Measurements from ENCODE around the gene CCDC12. TPM values are rescaled to one million over a fixed set of nuclear protein-coding genes. Genes with fewer than 3 reads are reported as not detected.

CCDC12 gene
- total RNA-seq, 4 donors from 2014 or later: 64.6 to 101 (median 82.5) TPM

DNA sequence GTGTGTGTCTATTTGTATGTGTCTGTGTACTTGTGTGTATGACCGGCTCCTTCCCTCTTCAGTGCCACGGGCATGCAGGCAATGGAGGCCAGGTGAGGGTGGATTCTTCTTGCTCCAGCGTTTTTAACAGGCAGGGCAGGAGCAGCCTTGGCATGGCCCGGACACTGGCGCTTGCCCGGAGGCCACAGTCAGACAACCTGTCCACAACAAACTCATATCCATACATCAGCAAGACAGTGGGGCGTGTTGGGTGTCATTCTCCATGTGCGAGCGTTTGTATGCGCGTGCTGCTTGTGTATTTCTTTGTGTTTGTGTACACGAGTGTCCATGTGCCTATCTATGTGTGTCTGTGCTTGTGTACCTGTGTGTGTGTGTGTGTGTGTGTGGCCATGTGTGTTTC lies 69.3 kb downstream of the CCDC12 start:
- WGBS, 2 donors: 62 to 68% methylated on average over 9 to 12 of the region's 12 CpGs
- no peak for DNase-seq (ENCODE audit: low spot score in 2 of 2)
- no peak overlapping the region for H3K4me3 ChIP-seq (ENCODE audit: low read depth, poor library complexity, severe bottlenecking)
- no peak for TF ChIP-seq POLR2A (IDR thresholded peaks at IDR 0.05)
- TF ChIP-seq, protein P1, sequence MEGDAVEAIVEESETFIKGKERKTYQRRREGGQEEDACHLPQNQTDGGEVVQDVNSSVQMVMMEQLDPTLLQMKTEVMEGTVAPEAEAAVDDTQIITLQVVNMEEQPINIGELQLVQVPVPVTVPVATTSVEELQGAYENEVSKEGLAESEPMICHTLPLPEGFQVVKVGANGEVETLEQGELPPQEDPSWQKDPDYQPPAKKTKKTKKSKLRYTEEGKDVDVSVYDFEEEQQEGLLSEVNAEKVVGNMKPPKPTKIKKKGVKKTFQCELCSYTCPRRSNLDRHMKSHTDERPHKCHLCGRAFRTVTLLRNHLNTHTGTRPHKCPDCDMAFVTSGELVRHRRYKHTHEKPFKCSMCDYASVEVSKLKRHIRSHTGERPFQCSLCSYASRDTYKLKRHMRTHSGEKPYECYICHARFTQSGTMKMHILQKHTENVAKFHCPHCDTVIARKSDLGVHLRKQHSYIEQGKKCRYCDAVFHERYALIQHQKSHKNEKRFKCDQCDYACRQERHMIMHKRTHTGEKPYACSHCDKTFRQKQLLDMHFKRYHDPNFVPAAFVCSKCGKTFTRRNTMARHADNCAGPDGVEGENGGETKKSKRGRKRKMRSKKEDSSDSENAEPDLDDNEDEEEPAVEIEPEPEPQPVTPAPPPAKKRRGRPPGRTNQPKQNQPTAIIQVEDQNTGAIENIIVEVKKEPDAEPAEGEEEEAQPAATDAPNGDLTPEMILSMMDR (IDR thresholded peaks at IDR 0.05): no peak
- intact Hi-C loops (cut with DNase I; ENCODE audit: low total_unique reads): no loop called here

DNA sequence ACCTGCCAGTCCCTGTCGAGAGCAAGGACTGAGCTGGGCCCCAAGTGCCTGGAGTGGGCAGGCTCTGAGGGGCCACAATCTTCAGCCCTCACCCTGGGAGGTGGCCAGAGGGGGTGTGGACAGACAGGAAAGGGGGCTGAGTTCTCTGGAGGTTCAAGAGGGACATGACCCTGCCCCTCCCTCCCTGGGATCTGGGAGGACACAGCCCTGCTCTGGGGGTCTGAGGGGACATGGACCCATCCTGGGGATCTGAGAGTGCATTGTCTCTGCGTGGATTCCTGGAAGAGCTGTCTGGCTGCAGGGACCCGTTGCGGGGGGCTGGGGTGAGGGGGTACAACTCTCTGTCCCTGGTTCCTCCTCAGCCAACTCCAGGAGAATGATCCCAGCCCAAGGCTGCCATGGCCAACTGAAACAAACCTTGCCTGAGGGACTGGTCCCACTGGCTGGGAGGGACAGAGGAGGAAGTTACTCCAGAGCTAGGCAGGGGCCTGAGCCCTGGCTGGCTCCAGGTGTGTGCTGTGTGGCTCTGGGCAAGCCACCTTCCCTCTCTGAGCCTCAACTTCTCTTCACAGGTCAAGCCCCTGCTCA lies 70.0 kb downstream of the CCDC12 start:
- H3K4me3 ChIP-seq (ENCODE audit: low read depth, poor library complexity, severe bottlenecking): no peak overlapping the region

DNA sequence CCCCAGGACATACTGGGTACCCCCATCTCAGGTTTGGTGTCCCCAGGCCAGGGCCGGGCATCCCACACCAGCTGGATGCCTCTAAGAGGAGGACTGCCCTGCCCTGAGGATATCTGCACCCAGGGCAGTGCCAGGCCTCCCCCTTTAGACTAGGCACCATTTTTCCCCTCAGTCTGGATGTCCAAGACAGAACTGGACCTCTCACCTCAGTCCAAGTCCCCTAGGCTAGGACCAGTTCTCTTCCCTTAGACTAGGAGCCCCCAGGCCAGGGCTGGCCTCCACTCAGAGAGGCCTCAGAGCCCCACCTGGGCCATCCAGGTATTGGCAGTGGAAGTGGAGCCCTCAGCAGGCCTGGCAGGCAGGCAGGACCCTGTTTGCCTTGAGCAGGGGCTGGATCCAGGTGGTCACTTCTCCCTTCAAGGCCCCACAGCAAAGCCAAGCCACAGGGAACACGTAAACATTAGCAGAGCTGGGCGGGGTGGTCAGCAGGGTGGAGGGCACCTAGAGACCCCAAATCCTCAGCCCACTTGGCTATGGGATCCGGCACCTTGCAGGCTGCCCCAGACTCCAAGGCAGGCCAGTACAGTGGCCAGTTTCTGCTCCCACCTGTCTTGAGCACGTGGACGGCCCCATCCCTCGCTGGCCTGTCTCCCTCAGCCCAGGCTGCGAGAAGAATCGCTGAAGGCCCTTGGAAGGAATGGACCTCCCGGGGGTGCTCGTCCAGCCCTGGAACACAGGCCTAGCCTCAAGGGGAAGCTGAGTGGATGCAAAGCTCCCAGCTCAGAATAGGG lies 70.7 kb downstream of the CCDC12 start:
- TF ChIP-seq, protein P1 (IDR thresholded peaks at IDR 0.05): no peak
- no peak for TF ChIP-seq POLR2A (IDR thresholded peaks at IDR 0.05)
- intact Hi-C loops (cut with DNase I; ENCODE audit: low total_unique reads): no loop called here
- DNase-seq (ENCODE audit: low spot score in 2 of 2): no peak
- H3K4me3 ChIP-seq (ENCODE audit: low read depth, poor library complexity, severe bottlenecking): no peak overlapping the region
- WGBS, 2 donors: 85 to 86% methylated on average over 11 of the region's 11 CpGs

More for the DNA sequence above, 70.0 kb downstream of the CCDC12 start:
- no peak for DNase-seq (ENCODE audit: low spot score in 2 of 2)
- WGBS, 2 donors: 69 to 83% methylated on average over 3 of the region's 4 CpGs
- TF ChIP-seq POLR2A (IDR thresholded peaks at IDR 0.05): no peak
- TF ChIP-seq, protein P1 (IDR thresholded peaks at IDR 0.05): no peak
- intact Hi-C loops (cut with DNase I; ENCODE audit: low total_unique reads): no loop called here

DNA sequence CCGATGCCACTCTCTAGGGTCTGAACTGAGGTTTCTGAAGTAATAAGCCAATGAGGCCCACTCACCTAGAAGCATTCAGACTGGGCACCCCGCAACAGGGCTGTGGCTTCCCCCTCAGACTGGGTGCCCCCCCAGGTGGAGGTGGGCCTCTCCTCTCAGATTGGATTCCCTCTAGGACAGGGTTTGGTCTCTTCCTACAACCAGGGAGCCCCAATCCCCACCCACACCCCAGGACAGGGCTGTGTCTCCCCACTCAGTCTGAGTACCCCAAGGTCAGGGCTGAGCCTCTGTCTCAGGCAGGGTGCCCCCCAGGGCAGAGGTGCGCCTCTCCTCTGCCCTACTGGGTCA lies 71.4 kb downstream of the CCDC12 start:
- TF ChIP-seq POLR2A (IDR thresholded peaks at IDR 0.05): no peak
- TF ChIP-seq, protein P1 (IDR thresholded peaks at IDR 0.05): no peak
- no peak overlapping the region for H3K4me3 ChIP-seq (ENCODE audit: low read depth, poor library complexity, severe bottlenecking)
- no peak for DNase-seq (ENCODE audit: low spot score in 2 of 2)
- intact Hi-C loops (cut with DNase I; ENCODE audit: low total_unique reads): no loop called here
- 77 to 98% methylated on average over 3 of the region's 3 CpGs for WGBS, 2 donors

DNA sequence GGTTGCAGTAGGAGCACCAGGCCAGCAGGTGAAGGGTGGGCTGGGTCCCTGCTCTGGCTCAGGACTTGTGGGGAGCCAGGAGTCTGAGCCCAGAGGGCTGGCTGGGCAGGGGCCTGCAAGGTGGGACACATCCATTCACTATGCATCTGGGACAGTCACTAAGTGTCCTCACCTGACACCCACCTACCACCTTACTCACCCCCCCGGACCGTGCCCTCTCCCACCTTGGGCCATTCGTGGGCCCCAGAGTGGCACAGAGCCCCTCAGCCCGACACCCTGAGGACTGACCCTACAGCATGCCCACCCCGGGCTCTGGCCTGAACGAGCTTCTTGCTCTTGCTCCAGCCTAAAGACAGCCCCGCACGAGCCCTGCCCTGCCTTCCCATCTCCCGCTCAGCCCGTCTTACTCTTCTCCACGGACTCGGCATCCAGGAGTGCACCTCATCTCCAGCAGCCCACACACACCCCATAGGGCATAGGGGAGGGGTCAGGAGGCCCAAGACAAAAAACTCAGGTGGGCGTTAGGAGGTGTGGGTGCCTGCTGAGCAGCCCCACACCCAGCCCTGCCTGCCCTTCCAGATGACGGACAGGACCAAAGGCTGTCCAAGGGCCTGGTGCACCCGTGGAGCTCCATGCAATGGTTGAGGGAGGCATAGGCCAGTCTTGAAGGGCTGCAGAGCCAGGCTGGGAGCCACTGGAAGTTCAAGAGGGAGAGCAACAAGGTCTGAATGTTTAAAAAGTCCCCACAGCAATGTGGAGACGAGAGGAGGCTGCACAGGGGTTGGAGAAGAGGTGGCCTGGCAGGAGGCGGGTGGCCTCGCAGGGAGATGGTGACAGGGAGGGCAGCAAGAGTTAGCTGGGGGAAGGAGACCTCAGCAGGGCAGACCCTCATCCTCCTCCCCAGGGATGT lies 72.0 kb downstream of the CCDC12 start:
- no peak overlapping the region for H3K4me3 ChIP-seq (ENCODE audit: low read depth, poor library complexity, severe bottlenecking)
- intact Hi-C loops (cut with DNase I; ENCODE audit: low total_unique reads): no loop called here
- DNase-seq (ENCODE audit: low spot score in 2 of 2): no peak
- TF ChIP-seq, protein P1 (IDR thresholded peaks at IDR 0.05): no peak
- TF ChIP-seq POLR2A (IDR thresholded peaks at IDR 0.05): no peak
- WGBS, 2 donors: 84 to 87% methylated on average over 18 of the region's 18 CpGs

Data from lower leg skin (tissue), 4 donors.